SK-N-SH treated with all-trans-retinoic acid at 6 μM for 48 hours (cell line): ENCODE data around the gene OR5K2.

Experiments used
- ATAC-seq: fragments of 200-7000 bp; cut with Tn5 transposase; 3 replicates; pipeline ENCODE4 v1.9.1; 2020; ENCODE audit warnings: mild to moderate bottlenecking, moderate library complexity
- ARNTL ChIP-seq: fragments of 450-650 bp; formaldehyde crosslinking; IDR thresholded peaks from 2 replicates; pipeline ENCODE4 v1.5.0; 2020; ENCODE audit warnings: low read depth, mild to moderate bottlenecking, moderate library complexity, borderline replicate concordance
- BACH2 ChIP-seq: fragments of 250-450 bp; sonication (Bioruptor Pico); IDR thresholded peaks from 2 replicates; pipeline ENCODE4 v1.9.0; 2021; ENCODE audit warnings: mild to moderate bottlenecking, borderline replicate concordance
- CSDC2 ChIP-seq: fragments of 250-450 bp; sonication (Bioruptor Pico); IDR thresholded peaks from 2 replicates; pipeline ENCODE4 v1.5.0; 2020; ENCODE audit warnings: mild to moderate bottlenecking, moderate library complexity
- GLIS3 ChIP-seq: fragments of 250-450 bp; sonication (Bioruptor Pico); IDR thresholded peaks from 2 replicates; pipeline ENCODE4 v1.5.0; 2020; ENCODE audit warnings: mild to moderate bottlenecking, moderate library complexity
- ISL1 ChIP-seq: fragments of 250-450 bp; sonication (Bioruptor Pico); IDR thresholded peaks from 2 replicates; pipeline ENCODE4 v2.1.2; 2022; ENCODE audit warnings: mild to moderate bottlenecking, moderate library complexity
- OSR1 ChIP-seq: fragments of 250-450 bp; sonication (Bioruptor Pico); IDR thresholded peaks from 2 replicates; pipeline ENCODE4 v1.8.0; 2022; ENCODE audit warnings: moderate library complexity, mild to moderate bottlenecking, inconsistent platforms
- PATZ1 ChIP-seq: fragments of 250-450 bp; sonication (Bioruptor Pico); IDR thresholded peaks from 2 replicates; pipeline ENCODE4 v1.8.0; 2020; ENCODE audit warnings: mild to moderate bottlenecking, moderate library complexity, borderline replicate concordance
- POU6F1 ChIP-seq: fragments of 250-450 bp; sonication (Bioruptor Pico); IDR thresholded peaks from 2 replicates; pipeline ENCODE4 v1.8.0; 2021; ENCODE audit warnings: low read depth, mild to moderate bottlenecking, moderate library complexity, borderline replicate concordance
- PPARA ChIP-seq: fragments of 250-450 bp; sonication (Bioruptor Pico); IDR thresholded peaks from 2 replicates; pipeline ENCODE4 v1.5.0; 2020; ENCODE audit warnings: mild to moderate bottlenecking, borderline replicate concordance
- RARB ChIP-seq: fragments of 250-450 bp; sonication (Bioruptor Pico); IDR thresholded peaks from 2 replicates; pipeline ENCODE4 v1.8.0; 2021; ENCODE audit warnings: mild to moderate bottlenecking, moderate library complexity
- SNAI2 ChIP-seq: fragments of 250-450 bp; sonication (Bioruptor Pico); IDR thresholded peaks from 2 replicates; pipeline ENCODE4 v1.5.0; 2020; ENCODE audit warnings: mild to moderate bottlenecking, moderate library complexity
- TOX ChIP-seq: fragments of 250-450 bp; sonication (Bioruptor Pico); IDR thresholded peaks from 2 replicates; pipeline ENCODE4 v1.8.0; 2021; ENCODE audit warnings: mild to moderate bottlenecking, moderate library complexity, borderline replicate concordance
- ZC3H10 ChIP-seq: fragments of 250-450 bp; sonication (Bioruptor Pico); IDR thresholded peaks from 2 replicates; pipeline ENCODE4 v1.5.1; 2021; ENCODE audit warnings: mild to moderate bottlenecking, moderate library complexity
- ZFP3 ChIP-seq: fragments of 250-450 bp; sonication (Bioruptor Pico); IDR thresholded peaks from 2 replicates; pipeline ENCODE4 v1.5.0; 2020; ENCODE audit warnings: mild to moderate bottlenecking, moderate library complexity
- ZFP30 ChIP-seq: fragments of 450-650 bp; formaldehyde crosslinking; IDR thresholded peaks from 2 replicates; pipeline ENCODE4 v1.5.0; 2022; ENCODE audit warnings: mild to moderate bottlenecking, moderate library complexity
- ZNF565 ChIP-seq: fragments of 450-650 bp; formaldehyde crosslinking; conservative IDR thresholded peaks from 2 replicates; pipeline ENCODE4 v1.5.0; 2020; ENCODE audit warnings: low read depth, mild to moderate bottlenecking, moderate library complexity
- ZNF70 ChIP-seq: fragments of 450-650 bp; formaldehyde crosslinking; IDR thresholded peaks from 2 replicates; pipeline ENCODE4 v1.5.0; 2020; ENCODE audit warnings: mild to moderate bottlenecking, moderate library complexity
- ZNF8 ChIP-seq: fragments of 450-650 bp; formaldehyde crosslinking; IDR thresholded peaks from 2 replicates; pipeline ENCODE4 v1.5.0; 2020; ENCODE audit warnings: mild to moderate bottlenecking, moderate library complexity
- TF ChIP-seq, protein P1 (sequence below): fragments of 250-450 bp; sonication (Bioruptor Pico); IDR thresholded peaks from 2 replicates; pipeline ENCODE4 v1.5.1; 2020; ENCODE audit warnings: low read depth, mild to moderate bottlenecking, moderate library complexity
- TF ChIP-seq, protein P2 (sequence below): fragments of 250-450 bp; sonication (Bioruptor Pico); IDR thresholded peaks from 2 replicates; pipeline ENCODE4 v1.5.0; 2020; ENCODE audit warnings: mild to moderate bottlenecking, moderate library complexity
- TF ChIP-seq, protein P3 (sequence below): fragments of 250-450 bp; sonication (Bioruptor Pico); IDR thresholded peaks from 2 replicates; pipeline ENCODE4 v1.5.1; 2021; ENCODE audit warnings: mild to moderate bottlenecking, moderate library complexity

OR5K2 gene

GRCh38 chr3:98483626-98484025, 13.9 kb upstream of the OR5K2 start:
- no peak for ATAC-seq
- TF ChIP-seq, protein P1, sequence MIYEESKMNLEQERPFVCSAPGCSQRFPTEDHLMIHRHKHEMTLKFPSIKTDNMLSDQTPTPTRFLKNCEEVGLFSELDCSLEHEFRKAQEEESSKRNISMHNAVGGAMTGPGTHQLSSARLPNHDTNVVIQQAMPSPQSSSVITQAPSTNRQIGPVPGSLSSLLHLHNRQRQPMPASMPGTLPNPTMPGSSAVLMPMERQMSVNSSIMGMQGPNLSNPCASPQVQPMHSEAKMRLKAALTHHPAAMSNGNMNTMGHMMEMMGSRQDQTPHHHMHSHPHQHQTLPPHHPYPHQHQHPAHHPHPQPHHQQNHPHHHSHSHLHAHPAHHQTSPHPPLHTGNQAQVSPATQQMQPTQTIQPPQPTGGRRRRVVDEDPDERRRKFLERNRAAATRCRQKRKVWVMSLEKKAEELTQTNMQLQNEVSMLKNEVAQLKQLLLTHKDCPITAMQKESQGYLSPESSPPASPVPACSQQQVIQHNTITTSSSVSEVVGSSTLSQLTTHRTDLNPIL (CRISPR knock-in tag) = no peak
- no peak for TF ChIP-seq RARB (CRISPR knock-in tag)
- TF ChIP-seq BACH2 = no peak
- TF ChIP-seq PPARA (CRISPR knock-in tag) = no peak
- no peak for TF ChIP-seq ISL1 (CRISPR knock-in tag)
- no peak for TF ChIP-seq ZNF70
- TF ChIP-seq, protein P2, sequence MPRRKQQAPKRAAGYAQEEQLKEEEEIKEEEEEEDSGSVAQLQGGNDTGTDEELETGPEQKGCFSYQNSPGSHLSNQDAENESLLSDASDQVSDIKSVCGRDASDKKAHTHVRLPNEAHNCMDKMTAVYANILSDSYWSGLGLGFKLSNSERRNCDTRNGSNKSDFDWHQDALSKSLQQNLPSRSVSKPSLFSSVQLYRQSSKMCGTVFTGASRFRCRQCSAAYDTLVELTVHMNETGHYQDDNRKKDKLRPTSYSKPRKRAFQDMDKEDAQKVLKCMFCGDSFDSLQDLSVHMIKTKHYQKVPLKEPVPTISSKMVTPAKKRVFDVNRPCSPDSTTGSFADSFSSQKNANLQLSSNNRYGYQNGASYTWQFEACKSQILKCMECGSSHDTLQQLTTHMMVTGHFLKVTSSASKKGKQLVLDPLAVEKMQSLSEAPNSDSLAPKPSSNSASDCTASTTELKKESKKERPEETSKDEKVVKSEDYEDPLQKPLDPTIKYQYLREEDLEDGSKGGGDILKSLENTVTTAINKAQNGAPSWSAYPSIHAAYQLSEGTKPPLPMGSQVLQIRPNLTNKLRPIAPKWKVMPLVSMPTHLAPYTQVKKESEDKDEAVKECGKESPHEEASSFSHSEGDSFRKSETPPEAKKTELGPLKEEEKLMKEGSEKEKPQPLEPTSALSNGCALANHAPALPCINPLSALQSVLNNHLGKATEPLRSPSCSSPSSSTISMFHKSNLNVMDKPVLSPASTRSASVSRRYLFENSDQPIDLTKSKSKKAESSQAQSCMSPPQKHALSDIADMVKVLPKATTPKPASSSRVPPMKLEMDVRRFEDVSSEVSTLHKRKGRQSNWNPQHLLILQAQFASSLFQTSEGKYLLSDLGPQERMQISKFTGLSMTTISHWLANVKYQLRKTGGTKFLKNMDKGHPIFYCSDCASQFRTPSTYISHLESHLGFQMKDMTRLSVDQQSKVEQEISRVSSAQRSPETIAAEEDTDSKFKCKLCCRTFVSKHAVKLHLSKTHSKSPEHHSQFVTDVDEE (CRISPR knock-in tag) = no peak
- TF ChIP-seq, all 23 proteins: peak for 0

DNA sequence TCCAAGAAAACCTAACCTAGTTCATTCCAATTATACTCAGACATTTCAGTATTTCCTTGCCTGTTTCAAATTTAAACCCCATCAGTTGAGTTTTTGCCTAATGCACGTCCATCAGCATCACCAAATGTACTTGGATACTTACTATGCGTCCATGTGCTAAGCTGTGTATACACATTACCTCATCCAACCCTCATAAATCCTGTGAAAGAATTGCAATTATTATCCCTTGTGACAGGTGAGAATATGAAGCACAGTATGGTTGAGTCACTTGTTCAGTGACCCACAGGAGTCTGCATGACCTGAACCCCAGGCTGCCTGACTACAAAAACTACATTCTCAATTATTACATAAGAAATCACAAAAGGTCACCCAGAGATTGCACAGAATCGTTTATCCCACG, 2.5 kb downstream of the OR5K2 start:
- TF ChIP-seq ISL1 (CRISPR knock-in tag) (no peak), ZNF565 (CRISPR knock-in tag) (no peak), GLIS3 (no peak), SNAI2 (CRISPR knock-in tag) (no peak), ZC3H10 (CRISPR knock-in tag) (no peak), ZFP30 (CRISPR knock-in tag) (no peak), ZFP3 (CRISPR knock-in tag) (no peak)
- no peak for ATAC-seq

- TF ChIP-seq ZFP30 (CRISPR knock-in tag) = no peak
- no peak for ATAC-seq
Observed at GRCh38 chr3:98501270-98501669, 3.8 kb downstream of the OR5K2 start.

GRCh38 chr3:98501863-98502576, 4.5 kb downstream of the OR5K2 start:
- no peak for ATAC-seq
- TF ChIP-seq BACH2 (no peak), CSDC2 (no peak), ZNF8 (CRISPR knock-in tag) (no peak), ZFP30 (CRISPR knock-in tag) (no peak), OSR1 (CRISPR knock-in tag) (no peak)

DNA sequence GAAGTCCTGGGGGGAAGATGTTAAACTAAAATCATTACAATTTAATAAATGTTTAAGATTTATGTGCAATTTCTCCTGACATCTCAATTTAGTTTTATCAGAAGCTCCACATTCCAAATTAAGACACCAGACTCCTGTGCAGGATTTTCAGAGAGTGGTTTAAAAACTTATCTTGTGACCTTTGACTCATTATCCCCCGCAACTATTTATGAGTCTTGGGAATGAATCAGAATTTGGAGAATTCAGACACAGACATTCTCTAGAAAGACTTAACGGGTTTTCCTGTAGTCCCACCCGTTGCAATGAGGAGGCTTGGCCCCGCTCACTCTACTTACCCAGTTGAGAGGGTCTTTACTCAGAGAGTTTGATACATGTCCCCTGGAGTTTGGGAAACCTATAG, 7.1 kb downstream of the OR5K2 start:
- ATAC-seq = no peak
- TF ChIP-seq RARB (CRISPR knock-in tag) (no peak), ZNF70 (no peak), PPARA (CRISPR knock-in tag) (no peak), ZNF565 (CRISPR knock-in tag) (no peak), OSR1 (CRISPR knock-in tag) (no peak), PATZ1 (no peak), SNAI2 (CRISPR knock-in tag) (no peak), TOX (no peak), ARNTL (no peak), POU6F1 (CRISPR knock-in tag) (no peak)
- TF ChIP-seq, protein P2 (CRISPR knock-in tag) = no peak
- TF ChIP-seq, protein P1 (CRISPR knock-in tag) = no peak
- TF ChIP-seq, protein P3, sequence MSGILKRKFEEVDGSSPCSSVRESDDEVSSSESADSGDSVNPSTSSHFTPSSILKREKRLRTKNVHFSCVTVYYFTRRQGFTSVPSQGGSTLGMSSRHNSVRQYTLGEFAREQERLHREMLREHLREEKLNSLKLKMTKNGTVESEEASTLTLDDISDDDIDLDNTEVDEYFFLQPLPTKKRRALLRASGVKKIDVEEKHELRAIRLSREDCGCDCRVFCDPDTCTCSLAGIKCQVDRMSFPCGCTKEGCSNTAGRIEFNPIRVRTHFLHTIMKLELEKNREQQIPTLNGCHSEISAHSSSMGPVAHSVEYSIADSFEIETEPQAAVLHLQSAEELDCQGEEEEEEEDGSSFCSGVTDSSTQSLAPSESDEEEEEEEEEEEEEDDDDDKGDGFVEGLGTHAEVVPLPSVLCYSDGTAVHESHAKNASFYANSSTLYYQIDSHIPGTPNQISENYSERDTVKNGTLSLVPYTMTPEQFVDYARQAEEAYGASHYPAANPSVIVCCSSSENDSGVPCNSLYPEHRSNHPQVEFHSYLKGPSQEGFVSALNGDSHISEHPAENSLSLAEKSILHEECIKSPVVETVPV = no peak
